Keratinocyte (primary cell): ENCODE data around the gene PGK2. TPM values are rescaled to one million over a fixed set of nuclear protein-coding genes. Genes with fewer than 3 reads are reported as not detected.

Experiments
- DNase-seq: peaks from one replicate; pipeline ENCODE4 v3.0.0-alpha.2; 2011; ENCODE audit warnings: low read depth, missing footprints, low spot score
- FAIRE-seq: peaks from 2 replicates; lab custom pipeline; 2011; peaks lifted over from hg19 to GRCh38; lab: Jason Lieb, UNC
- H2AFZ ChIP-seq: 2 replicates; pipeline ENCODE4 v1.6.0; 2012; ENCODE audit warnings: low read length, control low read depth, inconsistent platforms; ENCODE audit not compliant: control insufficient read depth
- H3K27ac ChIP-seq: 2 replicates; pipeline ENCODE4 v1.5.1; 2011; ENCODE audit warnings: low read length; ENCODE audit not compliant: control insufficient read depth, insufficient read depth
- H3K27me3 ChIP-seq: 3 replicates; pipeline ENCODE4 v1.6.0; 2011; ENCODE audit warnings: low read length; ENCODE audit not compliant: control insufficient read depth, insufficient read depth; ENCODE audit errors: extremely low read depth
- H3K36me3 ChIP-seq, 2 experiments: 2 replicates in 1 of 2; 3 replicates in 1 of 2; pipeline ENCODE4 v1.5.1; 2011; ENCODE audit warnings: low read length in 2 of 2, mild to moderate bottlenecking in 1 of 2; ENCODE audit not compliant: control insufficient read depth in 2 of 2, insufficient read depth in 2 of 2; ENCODE audit errors: extremely low read depth in 1 of 2
- H3K4me1 ChIP-seq: 3 replicates; pipeline ENCODE4 v1.5.1; 2011; ENCODE audit warnings: low read length; ENCODE audit not compliant: control insufficient read depth, insufficient read depth; ENCODE audit errors: extremely low read depth
- H3K4me2 ChIP-seq: 3 replicates; pipeline ENCODE4 v1.6.0; 2011; ENCODE audit warnings: low read depth, low read length; ENCODE audit not compliant: control insufficient read depth, insufficient read depth; ENCODE audit errors: extremely low read depth
- H3K4me3 ChIP-seq, 3 experiments: fragments of 200-600 bp in 1 of 3; sonication (generic) in 1 of 3; 2 replicates in 2 of 3; 3 replicates in 1 of 3; pipeline ENCODE4 v1.5.1; 2011 to 2016; ENCODE audit warnings: low read length in 3 of 3, mild to moderate bottlenecking in 3 of 3, control low read depth in 2 of 3, inconsistent platforms in 1 of 3, low read depth in 1 of 3, mixed read lengths in 1 of 3, mixed run types in 1 of 3, moderate library complexity in 1 of 3; ENCODE audit not compliant: control insufficient read depth in 2 of 3, insufficient read depth in 2 of 3; ENCODE audit errors: extremely low read depth in 1 of 3
- H3K79me2 ChIP-seq: 2 replicates; pipeline ENCODE4 v1.6.0; 2012; ENCODE audit warnings: low read length; ENCODE audit not compliant: control insufficient read depth, insufficient read depth
- H3K9ac ChIP-seq: 3 replicates; pipeline ENCODE4 v1.6.0; 2011; ENCODE audit warnings: low read length; ENCODE audit not compliant: control insufficient read depth, insufficient read depth; ENCODE audit errors: extremely low read depth
- H3K9me1 ChIP-seq: 3 replicates; pipeline ENCODE4 v1.6.0; 2011; ENCODE audit warnings: low read length; ENCODE audit not compliant: control insufficient read depth, insufficient read depth; ENCODE audit errors: extremely low read depth
- H3K9me3 ChIP-seq: 2 replicates; pipeline ENCODE4 v1.5.1; 2012; ENCODE audit warnings: low read depth, low read length; ENCODE audit not compliant: control insufficient read depth
- H4K20me1 ChIP-seq: 3 replicates; pipeline ENCODE4 v1.6.0; 2011; ENCODE audit warnings: low read length; ENCODE audit not compliant: control insufficient read depth, insufficient read depth; ENCODE audit errors: extremely low read depth
- CTCF ChIP-seq, 3 experiments: IDR thresholded peaks in 1 of 3; conservative IDR thresholded peaks in 1 of 3; optimal IDR thresholded peaks in 1 of 3; 2 replicates in 2 of 3; 3 replicates in 1 of 3; pipeline versions ENCODE3 to v1.5.1; 2011; ENCODE audit warnings: low read length in 3 of 3, mild to moderate bottlenecking in 3 of 3, moderate library complexity in 2 of 3, control low read depth in 1 of 3, inconsistent platforms in 1 of 3; ENCODE audit not compliant: insufficient read depth in 2 of 3; ENCODE audit errors: extremely low read depth in 1 of 3
- EZH2 ChIP-seq: IDR thresholded peaks from one replicate; pipeline ENCODE4 v1.6.1; 2012; ENCODE audit warnings: inconsistent platforms, mild to moderate bottlenecking, low read length, moderate library complexity
- dilution Hi-C: fragments of 300-500 bp; cut with MboI; formaldehyde crosslinking; loops from one replicate; pipeline ENCODE4 v1.7.0; 2020; ENCODE audit warnings: low sequenced_read_pairs; ENCODE audit not compliant: extremely low pct_ligation_motif_present
- polyA plus RNA-seq, 5 experiments: library from polyadenylated mRNA; depleted of rRNA in 3 of 5; stranded (reverse) in 3 of 5; stranded (forward) in 1 of 5; unstranded in 1 of 5; fragments of >200 nt; gene quantifications; 1 replicate in 1 of 5; 2 replicates in 3 of 5; 3 replicates in 1 of 5; pipeline versions ENCODE4 v1.2.1 to v1.2.3, GENCODE V29; 2011 to 2012; ENCODE audit warnings: missing spikeins in 2 of 5, low read depth in 1 of 5, low replicate concordance in 1 of 5

Gene PGK2
- polyA plus RNA-seq, 1 donor (not counting 4 experiments of a cell fraction or from before 2014, with no cell fraction given) = not detected

- Histone ChIP-seq H3K4me1 (no peaks in the 10 kb centered on the region), H3K9me1 (no peaks in the 10 kb centered on the region), H3K36me3 (no peaks in the 10 kb centered on the region), H3K27me3 (no peaks in the 10 kb centered on the region), H4K20me1 (no peaks in the 10 kb centered on the region), H3K4me2 (no peak overlapping the region), H3K27ac (no peak overlapping the region), H3K9me3 (no peaks in the 10 kb centered on the region), H3K9ac (no peak overlapping the region), H3K4me3 (no peak overlapping the region), H2AFZ (no peak overlapping the region), H3K79me2 (no peaks in the 10 kb centered on the region)
- dilution Hi-C loops = no loop called here
- DNase-seq (no peak), FAIRE-seq (no peak)
- TF ChIP-seq CTCF (optimal IDR thresholded peaks at IDR 0.05 in 1 of 3, IDR thresholded peaks at IDR 0.05 in 1 of 3, conservative IDR thresholded peaks at IDR 0.05 in 1 of 3; ENCODE audit: extremely low read depth in 1 of 3, insufficient read depth in 2 of 3, low read length in 3 of 3) (no peak), EZH2 (no peak)
These were observed 14.8 kb downstream of the PGK2 start for GRCh38 chr6:49772285-49772684.

DNA sequence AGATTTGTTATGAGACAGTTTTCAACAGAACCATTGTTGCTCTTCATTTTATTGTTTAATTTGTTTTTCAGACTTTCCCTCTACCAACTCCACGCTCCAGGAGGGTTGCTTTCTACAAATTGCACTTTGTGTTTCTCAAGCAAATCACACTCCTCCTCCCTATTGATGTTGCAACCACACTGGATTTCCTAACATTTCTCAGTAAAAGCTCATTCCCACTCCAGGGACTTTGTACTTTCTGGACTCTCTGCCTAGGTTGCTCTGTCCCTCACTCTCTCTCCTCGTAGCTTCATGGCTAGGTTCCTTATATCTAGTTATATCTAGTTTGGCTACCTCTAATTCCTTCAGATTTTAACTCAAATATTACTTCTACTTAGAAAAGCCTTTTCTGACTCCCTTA lies 20.3 kb downstream of the PGK2 start:
- TF ChIP-seq EZH2 = no peak
- TF ChIP-seq CTCF (optimal IDR thresholded peaks at IDR 0.05 in 1 of 3, IDR thresholded peaks at IDR 0.05 in 1 of 3, conservative IDR thresholded peaks at IDR 0.05 in 1 of 3; ENCODE audit: extremely low read depth in 1 of 3, insufficient read depth in 2 of 3, low read length in 3 of 3) = no peak
- Histone ChIP-seq H3K36me3 (no peaks in the 10 kb centered on the region), H3K4me1 (no peaks in the 10 kb centered on the region), H3K9me3 (no peaks in the 10 kb centered on the region), H2AFZ (no peak overlapping the region), H3K4me2 (no peak overlapping the region), H3K79me2 (no peaks in the 10 kb centered on the region), H4K20me1 (no peaks in the 10 kb centered on the region), H3K27me3 (no peaks in the 10 kb centered on the region), H3K4me3 (no peak overlapping the region), H3K9me1 (no peaks in the 10 kb centered on the region), H3K27ac (no peak overlapping the region), H3K9ac (no peak overlapping the region)
- DNase-seq = no peak
- dilution Hi-C loops = no loop called here
- FAIRE-seq = no peak
